IMR-90 (cell line): Measurements from ENCODE around the gene FER. TPM values are rescaled to one million over a fixed set of nuclear protein-coding genes. Genes with fewer than 3 reads are reported as not detected.

Experiments
- ATAC-seq: fragments of 200-7000 bp; cut with Tn5 transposase; 2 replicates; pipeline ENCODE4 v1.9.1; 2020; ENCODE audit warnings: low read depth, mild to moderate bottlenecking, moderate library complexity
- BruUV-seq: library from RNA; stranded (reverse); fragments of 400-500 nt; replicated peaks from 2 replicates; lab custom pipeline; 2021; lab: Mats Ljungman, UMichigan
- CTCF ChIA-PET: fragments of 300-600 bp; formaldehyde crosslinking; extraction: SDS; loops from one replicate; lab custom pipeline; 2021; ENCODE audit warnings: antibody characterized with exemption; lab: Yijun Ruan, JAX
- POLR2A ChIA-PET: fragments of 300-600 bp; sonication (Branson Sonifier 250); formaldehyde crosslinking; loops from one replicate; lab custom pipeline; 2022; ENCODE audit warnings: antibody characterized with exemption; ENCODE audit not compliant: unreplicated experiment; lab: Charles Lee
- DNase-seq: peaks from one replicate; pipeline ENCODE4 v3.0.0; 2013
- H2AFZ ChIP-seq: replicated peaks from 2 replicates; pipeline ENCODE3; 2013; ENCODE audit warnings: low read length, mild to moderate bottlenecking; ENCODE audit not compliant: poor library complexity
- H2AK5ac ChIP-seq: 2 replicates; pipeline ENCODE4 v1.6.1; 2013; ENCODE audit warnings: low read depth, low read length, inconsistent platforms
- H2AK9ac ChIP-seq: replicated peaks from 2 replicates; pipeline ENCODE3; 2013; ENCODE audit warnings: mild to moderate bottlenecking, low read depth, low read length, moderate library complexity; ENCODE audit not compliant: poor library complexity
- H2BK120ac ChIP-seq: 2 replicates; pipeline ENCODE4 v1.6.1; 2013; ENCODE audit warnings: low read depth, low read length, inconsistent platforms
- H2BK15ac ChIP-seq: 3 replicates; pipeline ENCODE4 v1.6.1; 2013; ENCODE audit warnings: low read depth, low read length, inconsistent platforms
- H2BK20ac ChIP-seq: 2 replicates; pipeline ENCODE4 v1.6.1; 2013; ENCODE audit warnings: low read depth, mild to moderate bottlenecking, inconsistent platforms, low read length, moderate library complexity
- H2BK5ac ChIP-seq: 2 replicates; pipeline ENCODE4 v1.6.1; 2013; ENCODE audit warnings: mild to moderate bottlenecking, low read depth, low read length, inconsistent platforms; ENCODE audit not compliant: poor library complexity, severe bottlenecking
- H3K14ac ChIP-seq: replicated peaks from 2 replicates; pipeline ENCODE4 v1.6.1; 2013; ENCODE audit warnings: low read depth, low read length, inconsistent platforms
- H3K18ac ChIP-seq: 2 replicates; pipeline ENCODE4 v1.6.1; 2013; ENCODE audit warnings: low read depth, low read length, control low read depth
- H3K23ac ChIP-seq: 2 replicates; pipeline ENCODE4 v1.6.1; 2013; ENCODE audit warnings: low read depth, low read length, inconsistent platforms
- H3K27ac ChIP-seq: 2 replicates; pipeline ENCODE4 v1.5.1; 2013; ENCODE audit warnings: mild to moderate bottlenecking, control low read depth, low read length; ENCODE audit not compliant: insufficient read depth
- H3K27me3 ChIP-seq: 2 replicates; pipeline ENCODE4 v1.6.1; 2013; ENCODE audit warnings: low read length; ENCODE audit not compliant: control insufficient read depth, insufficient read depth
- H3K36me3 ChIP-seq: 2 replicates; pipeline ENCODE4 v1.6.1; 2013; ENCODE audit warnings: low read length, mixed read lengths; ENCODE audit not compliant: control insufficient read depth, insufficient read depth
- H3K4ac ChIP-seq: 2 replicates; pipeline ENCODE4 v1.6.1; 2013; ENCODE audit warnings: low read depth, low read length, inconsistent platforms
- H3K4me1 ChIP-seq: 2 replicates; pipeline ENCODE4 v1.6.1; 2013; ENCODE audit warnings: low read length, mixed read lengths; ENCODE audit not compliant: control insufficient read depth, insufficient read depth
- H3K4me2 ChIP-seq: 2 replicates; pipeline ENCODE4 v1.6.1; 2013; ENCODE audit warnings: low read depth, mild to moderate bottlenecking, control low read depth, low read length, moderate library complexity
- H3K4me3 ChIP-seq: 2 replicates; pipeline ENCODE4 v1.5.1; 2013; ENCODE audit warnings: low read depth, mild to moderate bottlenecking, control low read depth, low read length, moderate library complexity; ENCODE audit not compliant: insufficient read depth
- H3K56ac ChIP-seq: 2 replicates; pipeline ENCODE4 v1.6.1; 2013; ENCODE audit warnings: low read length, inconsistent platforms; ENCODE audit not compliant: insufficient read depth; ENCODE audit errors: extremely low read depth
- H3K79me1 ChIP-seq, 2 experiments: 2 replicates each; pipeline ENCODE4 v1.6.1; 2013; ENCODE audit warnings: low read length in 2 of 2, inconsistent platforms in 1 of 2, low read depth in 1 of 2
- H3K9ac ChIP-seq: 2 replicates; pipeline ENCODE4 v1.6.1; 2013; ENCODE audit warnings: low read depth, low read length, control low read depth
- H3K9me1 ChIP-seq: 2 replicates; pipeline ENCODE4 v1.6.1; 2013; ENCODE audit warnings: low read length, inconsistent platforms; ENCODE audit not compliant: insufficient read depth
- H3K9me3 ChIP-seq: 2 replicates; pipeline ENCODE4 v1.6.1; 2013; ENCODE audit warnings: low read length; ENCODE audit not compliant: control insufficient read depth, insufficient read depth
- H4K20me1 ChIP-seq: 2 replicates; pipeline ENCODE4 v1.6.1; 2013; ENCODE audit warnings: low read length, inconsistent platforms; ENCODE audit not compliant: insufficient read depth
- H4K5ac ChIP-seq: 2 replicates; pipeline ENCODE4 v1.6.1; 2013; ENCODE audit warnings: mild to moderate bottlenecking, low read depth, low read length, control low read depth
- H4K8ac ChIP-seq, 2 experiments: 2 replicates each; pipeline ENCODE4 v1.6.1; 2013; ENCODE audit warnings: low read depth in 2 of 2, low read length in 2 of 2, control low read depth in 1 of 2, inconsistent platforms in 1 of 2
- H4K91ac ChIP-seq: 2 replicates; pipeline ENCODE4 v1.6.1; 2013; ENCODE audit warnings: low read depth, low read length, inconsistent platforms; ENCODE audit not compliant: insufficient read depth
- BHLHE40 ChIP-seq: fragments of 150-350 bp; IDR thresholded peaks from 2 replicates; pipeline ENCODE4 v1.6.1; 2016; ENCODE audit warnings: mild to moderate bottlenecking, low read depth, low read length
- CEBPB ChIP-seq: IDR thresholded peaks from 2 replicates; pipeline ENCODE4 v1.6.1; 2012; ENCODE audit warnings: low read depth, low read length, improper control_type of control experiment
- CHD1 ChIP-seq: IDR thresholded peaks from 2 replicates; pipeline ENCODE4 v1.6.1; 2012; ENCODE audit warnings: low read depth, low read length, improper control_type of control experiment
- CTCF ChIP-seq: conservative IDR thresholded peaks from 2 replicates; pipeline ENCODE4 v1.5.1; 2012; ENCODE audit warnings: mild to moderate bottlenecking, low read depth, low read length, improper control_type of control experiment
- ELK1 ChIP-seq: fragments of 150-350 bp; IDR thresholded peaks from 2 replicates; pipeline ENCODE4 v1.6.1; 2016; ENCODE audit warnings: low read depth, mild to moderate bottlenecking, low read length, moderate library complexity, borderline replicate concordance
- FOS ChIP-seq: fragments of 150-350 bp; IDR thresholded peaks from 2 replicates; pipeline ENCODE4 v1.6.1; 2016; ENCODE audit warnings: low read depth, low read length
- MAFK ChIP-seq: IDR thresholded peaks from 2 replicates; pipeline ENCODE4 v1.6.1; 2012; ENCODE audit warnings: low read depth, low read length, improper control_type of control experiment
- MAZ ChIP-seq: IDR thresholded peaks from 2 replicates; pipeline ENCODE4 v1.6.1; 2012; ENCODE audit warnings: low read depth, mild to moderate bottlenecking, low read length, improper control_type of control experiment, moderate library complexity, borderline replicate concordance
- MXI1 ChIP-seq: IDR thresholded peaks from 2 replicates; pipeline ENCODE4 v1.6.1; 2012; ENCODE audit warnings: low read depth, mild to moderate bottlenecking, low read length, moderate library complexity, borderline replicate concordance
- NFE2L2 ChIP-seq: fragments of 150-350 bp; IDR thresholded peaks from 2 replicates; pipeline ENCODE4 v1.6.1; 2016; ENCODE audit warnings: low read depth, mild to moderate bottlenecking, low read length
- POLR2A ChIP-seq: IDR thresholded peaks from 2 replicates; pipeline ENCODE4 v1.6.1; 2012; ENCODE audit warnings: mild to moderate bottlenecking, low read depth, low read length
- RAD21 ChIP-seq: IDR thresholded peaks from 2 replicates; pipeline ENCODE4 v1.6.1; 2012; ENCODE audit warnings: low read length, improper control_type of control experiment
- RFX5 ChIP-seq: IDR thresholded peaks from 2 replicates; pipeline ENCODE4 v1.8.0; 2012; ENCODE audit warnings: low read depth, mild to moderate bottlenecking, low read length, moderate library complexity
- SMC3 ChIP-seq: fragments of 150-350 bp; IDR thresholded peaks from 2 replicates; pipeline ENCODE4 v1.6.1; 2016; ENCODE audit warnings: low read depth, mild to moderate bottlenecking, antibody characterized with exemption, low read length, moderate library complexity
- WGBS, 2 experiments: methylation state at CpG; one replicate each; pipeline versions ENCODE4 v1.1.5 to v1.1.7; 2013; ENCODE audit warnings: missing lambda C conversion rate in 2 of 2; ENCODE audit not compliant: insufficient read length in 1 of 2; ENCODE audit errors: extremely low coverage in 2 of 2; 5-methylcytosine and 5-hydroxymethylcytosine counted together
- dilution Hi-C: fragments of 300-500 bp; cut with HindIII; formaldehyde crosslinking; loops from one replicate; pipeline ENCODE4 v1.14.3; 2018; ENCODE audit warnings: low sequenced_read_pairs; ENCODE audit not compliant: unreplicated experiment
- in situ Hi-C: fragments of 300-500 bp; cut with MboI; formaldehyde crosslinking; loops from 3 replicates; pipeline ENCODE4 v1.14.3; 2019; ENCODE audit warnings: low sequenced_read_pairs, inconsistent platforms, mixed read lengths
- intact Hi-C: fragments of 100-400 bp; cut with micrococcal nuclease; formaldehyde crosslinking; loops from 2 replicates; pipeline ENCODE4 v1.10.0; 2022
- polyA plus RNA-seq, 3 experiments: library from polyadenylated mRNA; depleted of rRNA; stranded (reverse); fragments of >200 nt; gene quantifications; 2 replicates each; pipeline ENCODE4 v1.2.3, GENCODE V29; 2012; ENCODE audit warnings: low replicate concordance in 1 of 3
- total RNA-seq: library from RNA; depleted of rRNA; stranded (reverse); fragments of >200 nt; gene quantifications from 2 replicates; pipeline ENCODE4 v1.2.3, GENCODE V29; 2012

The FER gene
- total and polyA plus RNA-seq, 2 of the 4 experiments (the other 2 are of a cell fraction): 3.5 to 32.4 TPM

GRCh38 chr5:108743846-108744245 is 3.9 kb upstream of the FER start:
- ChIA-PET CTCF (no interaction called here), POLR2A (no interaction called here)
- Histone ChIP-seq H2AK9ac (no peak overlapping the region), H3K9me3 (no peaks in the 10 kb centered on the region), H4K8ac (no peak overlapping the region), H4K20me1 (no peaks in the 10 kb centered on the region), H2BK5ac (no peak overlapping the region), H3K4me2 (no peak overlapping the region), H3K18ac (no peak overlapping the region), H3K27ac (no peak overlapping the region), H2AFZ (no peak overlapping the region), H4K5ac (no peak overlapping the region), H3K4me1 (no peaks in the 10 kb centered on the region), H3K79me1 (peaks cover 0 to 11% of the 10 kb centered on the region in 2 experiments; a peak in 3 of 4 replicates), H2AK5ac (no peak overlapping the region), H3K14ac (no peak overlapping the region), H3K36me3 (no peaks in the 10 kb centered on the region), H3K4me3 (no peak overlapping the region), H3K23ac (no peak overlapping the region), H2BK15ac (no peak overlapping the region), H3K9ac (no peak overlapping the region), H2BK120ac (no peak overlapping the region), H3K56ac (no peak overlapping the region), H4K91ac (no peak overlapping the region), H3K27me3 (no peaks in the 10 kb centered on the region), H2BK20ac (no peak overlapping the region), H3K4ac (no peak overlapping the region), H3K9me1 (no peaks in the 10 kb centered on the region)
- DNase-seq (no peak), ATAC-seq (no peak)
- dilution Hi-C loops: no loop called here
- TF ChIP-seq NFE2L2 (no peak), MAZ (no peak), MXI1 (no peak), FOS (no peak), POLR2A (no peak), CTCF (no peak), RFX5 (no peak), SMC3 (no peak), ELK1 (no peak), CEBPB (no peak), BHLHE40 (no peak), MAFK (no peak), RAD21 (no peak), CHD1 (no peak)
- intact Hi-C loops: loop anchor here (10.0 kb wide), 1 partner anchor 941 kb away; the partner anchor contains the start of gene MAN2A1
- BruUV-seq: no TSS peak
- in situ Hi-C loops: no loop called here
- no CpG with 5 or more reads among the region's 3 CpGs for WGBS, 2 experiments
